Measurements from ENCODE around the gene DNAJB4.
A peak's percentile ranks its signal among the peaks of the same experiment; 100 is the strongest.

The DNAJB4 gene

DNA sequence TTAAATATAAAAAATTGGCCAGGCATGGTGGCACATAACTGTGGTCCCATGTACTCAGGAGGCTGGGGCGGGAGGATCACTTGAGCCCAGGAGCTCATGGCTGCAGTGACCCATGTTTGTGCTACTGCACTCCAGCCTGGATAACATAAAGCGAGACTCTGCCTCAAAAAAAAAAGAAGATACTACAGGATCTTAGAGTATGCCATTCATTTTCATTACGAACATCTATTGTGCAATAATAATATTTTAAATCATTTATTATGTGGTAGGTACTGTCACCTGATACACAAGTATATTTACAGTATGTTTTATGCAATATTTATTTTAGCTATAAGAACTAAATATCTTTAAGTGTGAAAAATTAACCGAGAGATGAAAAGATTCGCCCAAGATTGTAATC, 31.7 kb downstream of the DNAJB4 start:
- TF ChIP-seq, protein P1, sequence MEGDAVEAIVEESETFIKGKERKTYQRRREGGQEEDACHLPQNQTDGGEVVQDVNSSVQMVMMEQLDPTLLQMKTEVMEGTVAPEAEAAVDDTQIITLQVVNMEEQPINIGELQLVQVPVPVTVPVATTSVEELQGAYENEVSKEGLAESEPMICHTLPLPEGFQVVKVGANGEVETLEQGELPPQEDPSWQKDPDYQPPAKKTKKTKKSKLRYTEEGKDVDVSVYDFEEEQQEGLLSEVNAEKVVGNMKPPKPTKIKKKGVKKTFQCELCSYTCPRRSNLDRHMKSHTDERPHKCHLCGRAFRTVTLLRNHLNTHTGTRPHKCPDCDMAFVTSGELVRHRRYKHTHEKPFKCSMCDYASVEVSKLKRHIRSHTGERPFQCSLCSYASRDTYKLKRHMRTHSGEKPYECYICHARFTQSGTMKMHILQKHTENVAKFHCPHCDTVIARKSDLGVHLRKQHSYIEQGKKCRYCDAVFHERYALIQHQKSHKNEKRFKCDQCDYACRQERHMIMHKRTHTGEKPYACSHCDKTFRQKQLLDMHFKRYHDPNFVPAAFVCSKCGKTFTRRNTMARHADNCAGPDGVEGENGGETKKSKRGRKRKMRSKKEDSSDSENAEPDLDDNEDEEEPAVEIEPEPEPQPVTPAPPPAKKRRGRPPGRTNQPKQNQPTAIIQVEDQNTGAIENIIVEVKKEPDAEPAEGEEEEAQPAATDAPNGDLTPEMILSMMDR (conservative IDR thresholded peaks at IDR 0.05; ENCODE audit: low read depth, low read length), result no peak

DNA sequence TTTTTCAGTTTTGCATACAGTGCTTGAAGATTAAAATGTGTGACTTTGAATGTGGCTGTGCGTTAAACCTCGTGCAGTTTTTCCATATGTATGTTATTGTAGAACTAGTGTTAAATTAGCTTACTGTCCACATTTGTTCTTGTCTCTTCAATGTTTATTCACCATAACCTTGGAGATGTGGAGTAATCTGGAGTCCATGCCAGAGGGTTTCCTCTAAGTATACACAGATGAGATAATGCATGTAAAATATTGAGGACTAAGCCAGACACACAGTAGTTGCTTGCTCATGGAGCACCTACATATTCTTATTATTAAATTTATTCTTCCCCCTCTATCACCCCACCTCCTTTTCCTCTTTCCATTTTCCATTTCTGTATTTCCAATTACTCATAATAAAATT, 33.3 kb downstream of the DNAJB4 start:
- TF ChIP-seq, protein P1 (conservative IDR thresholded peaks at IDR 0.05; ENCODE audit: low read depth, low read length), result no peak
- no peak for DNase-seq (ENCODE audit: low read depth)
- H3K4me3 ChIP-seq (ENCODE audit: low read length), result no peak overlapping the region

More for the DNA sequence above, 31.7 kb downstream of the DNAJB4 start:
- DNase-seq (ENCODE audit: low read depth), result no peak
- H3K4me3 ChIP-seq (ENCODE audit: low read length), result no peak overlapping the region

DNA sequence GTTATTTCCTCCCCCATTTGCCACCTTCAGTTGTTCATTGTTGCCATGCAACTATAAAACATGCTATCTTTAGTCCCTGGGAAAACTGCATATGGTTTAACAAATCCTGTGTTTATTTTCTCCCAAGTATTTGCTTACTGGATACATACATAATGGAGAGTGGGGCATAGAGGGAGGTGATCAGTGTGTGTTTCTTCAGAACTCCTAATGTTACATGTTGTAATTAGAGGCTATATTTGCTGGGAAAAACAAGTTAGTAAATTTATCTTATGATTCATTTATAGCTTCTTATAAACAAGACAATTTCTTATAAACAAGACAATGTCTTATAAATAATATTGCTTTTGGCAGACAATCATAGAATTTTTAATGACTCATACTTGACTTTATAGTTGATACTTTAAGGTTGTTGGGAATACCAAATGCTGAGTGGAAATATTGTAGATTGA, 33.8 kb downstream of the DNAJB4 start:
- H3K4me3 ChIP-seq (ENCODE audit: low read length), result no peak overlapping the region
- TF ChIP-seq, protein P1 (conservative IDR thresholded peaks at IDR 0.05; ENCODE audit: low read depth, low read length), result no peak
- DNase-seq (ENCODE audit: low read depth), result no peak

DNA sequence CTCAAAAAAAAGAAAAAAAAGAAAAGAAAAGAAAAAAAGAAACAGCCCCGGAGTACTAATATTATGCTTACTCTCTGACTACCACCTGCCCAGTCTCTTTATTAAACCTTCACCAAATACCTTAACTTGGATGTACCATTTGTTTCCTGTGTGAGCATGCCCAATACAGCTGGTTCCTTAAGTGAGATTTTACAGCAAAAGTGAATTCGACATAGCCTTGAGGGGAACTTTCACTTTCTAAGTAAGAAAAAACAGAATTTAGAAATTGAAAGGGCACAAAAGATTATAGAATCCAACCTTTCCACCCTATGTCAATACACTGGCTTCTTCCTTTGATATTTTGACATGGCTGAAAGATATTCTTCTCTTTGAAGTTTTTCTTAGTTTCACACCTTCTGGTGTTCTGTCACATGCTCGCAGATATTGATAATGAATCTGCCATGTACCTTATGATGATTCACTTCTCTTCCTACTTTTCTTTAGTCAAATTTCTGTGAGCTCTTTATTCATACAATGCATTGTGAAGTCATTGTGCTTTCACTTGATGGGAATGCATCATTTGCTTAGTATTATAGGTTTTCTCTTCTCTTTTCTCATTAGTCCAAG, 35.8 kb downstream of the DNAJB4 start:
- no peak overlapping the region for H3K4me3 ChIP-seq (ENCODE audit: low read length)
- TF ChIP-seq, protein P1 (conservative IDR thresholded peaks at IDR 0.05; ENCODE audit: low read depth, low read length), result no peak
- no peak for DNase-seq (ENCODE audit: low read depth)

DNA sequence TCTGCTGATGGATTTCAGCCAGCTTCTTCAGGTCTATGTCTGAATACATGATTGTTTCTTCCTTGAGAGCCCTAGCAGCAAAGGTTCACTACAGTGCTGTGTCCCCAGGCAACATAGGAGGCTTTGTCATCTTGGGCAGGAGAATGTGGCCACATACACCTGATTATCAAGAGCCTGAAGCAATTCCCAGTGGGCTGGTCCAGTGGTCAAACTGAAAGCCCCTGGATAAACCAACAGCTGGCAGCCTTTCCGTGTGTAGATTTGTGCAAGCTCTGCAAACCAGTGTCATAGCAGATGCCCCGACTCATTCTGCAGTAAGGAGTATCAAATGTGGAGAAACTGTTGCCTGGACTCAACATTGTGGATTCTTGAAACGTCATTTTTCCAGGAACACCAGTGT, 38.7 kb downstream of the DNAJB4 start:
- no peak for DNase-seq (ENCODE audit: low read depth)
- TF ChIP-seq, protein P1 (conservative IDR thresholded peaks at IDR 0.05; ENCODE audit: low read depth, low read length), result no peak

DNA sequence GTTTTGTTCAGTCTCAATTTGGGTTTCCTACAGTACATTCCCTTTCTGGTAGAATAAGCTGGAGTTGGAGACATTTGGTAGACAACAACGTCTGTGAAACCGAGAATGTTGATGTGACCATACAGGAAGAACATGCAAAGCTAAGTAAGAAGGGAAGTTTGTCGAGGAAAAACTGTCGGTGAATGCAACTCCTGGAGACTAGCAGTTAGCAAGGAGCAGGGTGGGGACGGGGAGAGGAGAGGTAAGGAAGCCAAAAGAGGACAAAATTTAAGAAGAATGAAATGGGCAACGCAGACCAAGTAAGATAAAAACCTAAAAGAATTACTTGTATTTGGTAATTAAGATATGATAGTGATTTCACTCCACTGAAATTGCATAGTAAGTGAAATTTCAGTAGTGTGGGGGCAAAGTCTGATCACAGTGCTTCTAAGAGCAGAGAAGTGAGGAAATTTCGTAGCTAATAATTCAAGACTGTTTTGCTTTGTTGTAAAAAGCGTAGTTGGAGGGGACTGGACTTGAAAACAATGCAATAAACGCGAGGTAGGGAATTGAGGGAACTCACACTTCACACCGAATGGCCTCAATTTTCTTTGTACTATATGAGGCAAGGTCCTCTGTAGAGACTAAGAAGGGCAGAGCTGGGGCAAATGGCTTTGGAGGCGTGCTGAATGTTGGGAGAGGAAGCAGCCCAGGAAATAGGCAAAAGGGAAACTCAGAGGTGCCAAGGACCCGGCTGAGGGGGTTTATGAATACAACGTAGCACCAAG, 40.2 kb downstream of the DNAJB4 start:
- DNase-seq (ENCODE audit: low read depth), result no peak
- peak overlapping the region; percentile 49 for H3K4me3 ChIP-seq (ENCODE audit: low read length)
- TF ChIP-seq, protein P1 (conservative IDR thresholded peaks at IDR 0.05; ENCODE audit: low read depth, low read length), result no peak

More for the DNA sequence above, 38.7 kb downstream of the DNAJB4 start:
- H3K4me3 ChIP-seq (ENCODE audit: low read length), result no peak overlapping the region

DNA sequence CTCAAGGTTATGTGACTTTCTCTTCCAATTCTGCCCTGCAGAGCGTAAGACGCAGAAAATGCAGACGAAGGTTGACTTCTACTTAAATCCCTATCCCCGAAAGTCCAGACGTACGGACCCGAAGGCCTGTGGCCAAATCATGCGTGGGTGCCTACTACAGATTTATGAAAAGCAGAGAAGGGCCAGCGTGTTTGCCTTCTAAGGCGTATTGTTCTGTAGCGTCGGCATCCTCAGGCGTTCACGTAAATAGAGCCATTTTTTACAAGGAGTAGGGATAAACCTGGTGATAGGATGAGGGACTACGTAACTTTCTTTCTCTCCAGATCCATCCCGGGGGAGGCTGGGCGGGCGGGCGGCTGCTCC, 40.8 kb downstream of the DNAJB4 start:
- no peak for DNase-seq (ENCODE audit: low read depth)
- H3K4me3 ChIP-seq (ENCODE audit: low read length), result peak overlapping the region; percentile 49
- TF ChIP-seq, protein P1 (conservative IDR thresholded peaks at IDR 0.05; ENCODE audit: low read depth, low read length), result no peak

Data from retinal pigment epithelial cell (primary cell).